EL (cell line): Measurements from ENCODE around the gene FAM161B.
A peak's percentile ranks its signal among the peaks of the same experiment; 100 is the strongest.
"Not testable (repeated sequence)": the region's sequence is repeated elsewhere in the genome, so short reads cannot be mapped to it uniquely, and the experiment has no call there.

Experiments
- DNase-seq: peaks from one replicate; pipeline ENCODE4 v3.0.0-alpha.2; 2016

The FAM161B gene

GRCh38 chr14:73949752-73950734, at the start of gene FAM161B, which contains the start of gene COQ6:
Gene FAM161B (minus strand): TSS chr14:73950094. CDS start chr14:73950026, 68 bp downstream.
Gene COQ6 (plus strand): TSS chr14:73950302. CDS start chr14:73950333, 31 bp downstream.
- DNase-seq: peak; percentile 98

DNA sequence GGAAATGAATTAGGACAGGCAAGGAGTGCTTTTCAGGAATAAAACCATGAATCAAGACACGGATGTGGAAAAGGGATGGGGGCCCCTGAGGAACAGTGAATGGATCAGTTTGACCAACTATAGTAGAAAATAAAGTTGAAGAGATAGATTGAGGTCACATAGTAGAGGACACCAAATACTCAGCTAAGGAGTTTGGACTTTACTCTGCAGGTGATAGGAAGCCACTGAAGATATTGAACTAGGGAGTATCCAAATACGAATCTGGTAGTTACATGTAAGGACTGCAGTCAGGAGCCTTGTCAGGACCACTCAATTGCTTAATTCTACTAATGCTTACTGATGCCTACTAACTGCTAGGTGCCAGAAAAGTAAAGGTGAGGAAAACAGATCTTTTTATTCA, 48.8 kb upstream of the FAM161B start:
- DNase-seq: no peak

GRCh38 chr14:73997944-73998447, 48.1 kb upstream of the FAM161B start:
- no peak for DNase-seq

- no peak for DNase-seq
These were observed 47.4 kb upstream of the FAM161B start for GRCh38 chr14:73997108-73997943.

- DNase-seq: no peak
These were observed 46.8 kb upstream of the FAM161B start for GRCh38 chr14:73996731-73997107.

DNA sequence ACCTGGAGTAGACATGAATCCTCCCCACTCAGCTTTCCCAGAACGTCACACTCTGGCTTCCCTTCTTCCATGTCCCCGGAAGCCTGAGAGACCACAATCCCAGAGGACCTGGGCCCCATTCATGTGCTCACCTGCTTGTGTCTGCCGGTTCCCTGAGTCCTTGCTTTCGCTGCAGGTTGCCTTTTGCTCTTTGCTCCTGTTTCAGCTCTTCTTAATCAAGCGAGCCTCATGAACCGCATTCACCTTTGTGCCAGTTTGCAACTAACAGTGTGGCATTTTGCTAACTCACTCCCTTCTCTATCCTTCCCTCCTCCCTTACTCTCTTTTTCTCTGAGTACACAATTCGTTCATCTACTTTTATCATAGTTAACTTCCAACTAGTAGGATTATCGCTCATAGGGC, 46.1 kb upstream of the FAM161B start:
- DNase-seq: no peak

- not testable (repeated sequence) for DNase-seq
These were observed 45.0 kb upstream of the FAM161B start for GRCh38 chr14:73994926-73995325.

- no peak for DNase-seq
These were observed 41.2 kb upstream of the FAM161B start for GRCh38 chr14:73991092-73991491.

- DNase-seq: not testable (repeated sequence)
These were observed 38.8 kb upstream of the FAM161B start for GRCh38 chr14:73988656-73989055.

DNA sequence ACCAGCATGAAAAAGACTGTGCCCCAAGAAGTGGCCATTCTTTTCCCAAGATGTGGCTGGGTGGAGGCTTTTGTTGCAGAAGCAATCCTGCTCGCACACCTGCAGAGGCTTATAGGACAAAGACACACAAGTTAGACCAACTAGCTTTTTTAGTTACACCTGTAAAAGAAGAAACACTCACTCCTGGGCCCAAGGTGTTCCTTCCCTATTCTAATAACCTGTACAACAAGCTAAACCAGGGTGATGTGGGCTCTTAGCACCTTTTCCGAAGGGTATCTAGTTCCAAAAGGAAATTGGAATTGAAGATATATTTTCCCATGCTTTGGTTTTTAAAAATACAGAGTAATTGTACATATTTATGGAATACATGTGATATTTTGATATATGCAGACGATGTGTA, 38.2 kb upstream of the FAM161B start:
- DNase-seq: no peak

DNA sequence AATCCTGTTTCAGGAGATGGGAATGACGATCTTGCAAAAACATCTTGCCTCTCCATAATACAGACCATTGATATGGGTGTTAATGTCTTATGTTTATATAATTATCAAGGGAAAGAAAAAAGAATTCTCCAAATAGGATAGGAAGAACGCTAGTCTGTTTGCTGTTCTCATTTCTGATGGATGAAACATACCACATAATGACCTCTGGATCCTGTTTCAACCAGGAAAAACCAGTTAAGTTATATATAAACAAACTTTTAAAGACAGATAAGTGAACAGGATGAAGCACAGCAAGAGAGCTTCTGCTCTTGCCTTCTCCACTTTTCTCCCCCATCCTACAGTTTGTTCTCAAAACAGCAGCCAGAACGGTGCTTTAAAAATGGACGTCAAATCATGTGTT, 28.0 kb upstream of the FAM161B start:
- DNase-seq: peak; percentile 7

DNA sequence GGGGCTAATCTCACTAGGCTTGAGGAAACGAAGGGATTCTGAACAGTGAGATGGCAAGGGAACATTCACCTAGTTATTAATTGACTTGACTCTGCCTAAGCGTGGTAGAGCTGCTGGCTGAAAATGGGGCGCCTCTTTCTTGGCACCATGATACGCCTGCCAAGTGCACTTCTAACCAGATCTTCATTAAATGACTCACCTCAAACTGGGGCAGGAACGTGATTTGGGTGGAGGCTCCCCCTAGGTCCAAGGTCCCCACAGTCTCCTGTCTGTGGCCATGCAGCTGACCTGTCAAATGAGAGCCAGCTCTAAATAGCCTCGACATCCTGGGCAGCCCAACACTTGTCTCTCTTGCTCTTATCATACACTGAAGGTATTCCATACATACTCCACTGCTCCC, 26.2 kb upstream of the FAM161B start:
- DNase-seq: no peak

DNA sequence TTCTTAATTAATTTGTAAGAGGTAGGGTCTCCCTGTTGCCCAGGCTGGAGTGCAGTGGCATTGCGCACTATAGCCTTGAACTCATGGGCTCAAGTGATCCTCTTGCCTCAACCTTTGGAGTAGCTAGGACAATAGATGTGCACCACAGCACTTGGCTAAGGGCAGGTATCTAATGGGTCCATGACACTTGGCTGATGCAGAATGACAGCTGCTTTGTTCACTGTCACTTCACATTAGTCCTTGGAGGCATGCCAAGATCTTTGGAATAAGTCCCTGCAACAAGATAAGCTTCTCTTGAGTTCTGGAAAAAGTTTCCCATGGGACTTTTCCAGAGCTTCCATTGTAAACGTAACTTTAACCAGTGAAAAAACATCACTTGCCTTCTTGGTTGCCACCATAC, 23.6 kb upstream of the FAM161B start:
- DNase-seq: no peak

DNA sequence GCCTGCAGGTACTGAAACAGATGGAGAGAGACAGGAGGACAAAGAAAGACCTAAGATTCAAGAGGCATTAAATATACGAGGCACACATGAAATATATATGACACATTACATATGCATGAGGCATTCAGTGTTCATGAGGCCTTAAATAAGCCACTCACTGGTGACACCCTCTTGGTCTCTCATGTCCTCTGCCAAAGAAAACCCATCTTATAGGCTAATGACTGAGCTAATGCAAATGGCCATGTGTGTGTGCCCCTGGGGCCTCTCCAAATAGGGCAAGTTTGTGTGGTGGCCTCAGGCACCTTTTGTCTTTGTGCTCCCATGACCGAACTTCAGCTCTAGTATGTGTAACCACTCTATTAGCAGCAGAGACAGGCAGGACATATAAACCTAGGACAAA, 19.0 kb upstream of the FAM161B start:
- DNase-seq: no peak

DNA sequence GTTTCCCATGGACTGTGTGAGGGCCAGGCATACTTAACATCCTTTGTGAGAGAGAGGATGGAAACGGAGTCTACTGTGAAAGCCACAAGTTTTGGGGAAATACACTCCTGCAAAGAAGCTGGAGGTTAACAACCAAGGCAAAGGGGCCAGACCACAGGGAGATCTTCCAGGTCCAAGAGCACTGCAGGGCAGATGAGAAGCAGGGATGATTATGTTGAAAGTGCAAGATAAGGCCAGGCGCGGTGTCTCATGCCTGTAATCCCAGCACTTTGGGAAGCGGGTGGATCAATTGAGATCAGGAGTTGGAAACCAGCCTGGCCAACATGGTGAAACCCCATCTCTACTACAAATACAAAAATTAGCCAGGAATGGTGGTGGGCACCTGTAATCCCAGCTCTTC, 15.3 kb upstream of the FAM161B start:
- DNase-seq: no peak

- no peak for DNase-seq
These were observed 11.3 kb upstream of the FAM161B start for GRCh38 chr14:73961192-73961591.

DNA sequence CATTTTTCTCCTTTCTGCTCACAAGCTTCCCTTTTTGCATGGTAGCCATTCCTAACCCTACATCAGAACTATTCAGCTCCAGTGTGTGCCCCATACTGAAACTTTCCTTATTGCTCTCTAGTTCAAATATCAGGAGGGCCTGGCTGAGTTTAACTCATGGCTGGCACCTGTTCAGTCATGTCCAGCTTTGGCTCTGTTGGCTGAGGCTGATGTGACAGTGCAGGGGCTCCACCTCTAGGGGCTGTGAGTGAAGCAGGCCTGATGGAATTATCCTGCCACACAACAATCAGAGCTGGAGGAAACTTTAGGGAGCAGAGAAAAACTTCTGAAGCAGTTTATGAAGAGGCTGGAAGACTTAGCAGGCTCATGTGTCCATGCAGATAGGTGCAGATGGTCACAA, 8.7 kb upstream of the FAM161B start:
- DNase-seq: no peak

DNA sequence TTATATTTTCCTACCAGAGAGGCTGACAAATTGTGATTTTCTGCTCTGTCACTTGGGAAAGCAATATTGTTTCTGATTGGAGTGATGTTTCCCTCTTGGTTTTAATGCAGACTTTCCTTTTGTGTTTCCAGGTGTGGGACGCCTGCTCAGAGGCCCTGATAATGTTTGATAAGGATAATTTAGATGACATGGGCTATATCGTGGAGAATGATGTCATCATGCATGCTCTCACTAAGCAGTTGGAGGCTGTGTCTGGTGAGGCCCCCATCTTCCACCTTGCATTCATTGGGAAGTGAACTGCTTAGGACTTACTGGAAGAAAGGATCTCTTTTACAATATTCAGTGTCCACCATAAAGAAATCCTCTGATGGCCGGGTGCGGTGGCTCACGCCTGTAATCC, 5.8 kb upstream of the FAM161B start:
- DNase-seq: no peak

- no peak for DNase-seq
These were observed 3.8 kb upstream of the FAM161B start for GRCh38 chr14:73953731-73954130.

- DNase-seq: no peak
These were observed 4.7 kb downstream of the FAM161B start for GRCh38 chr14:73945159-73945670.

DNA sequence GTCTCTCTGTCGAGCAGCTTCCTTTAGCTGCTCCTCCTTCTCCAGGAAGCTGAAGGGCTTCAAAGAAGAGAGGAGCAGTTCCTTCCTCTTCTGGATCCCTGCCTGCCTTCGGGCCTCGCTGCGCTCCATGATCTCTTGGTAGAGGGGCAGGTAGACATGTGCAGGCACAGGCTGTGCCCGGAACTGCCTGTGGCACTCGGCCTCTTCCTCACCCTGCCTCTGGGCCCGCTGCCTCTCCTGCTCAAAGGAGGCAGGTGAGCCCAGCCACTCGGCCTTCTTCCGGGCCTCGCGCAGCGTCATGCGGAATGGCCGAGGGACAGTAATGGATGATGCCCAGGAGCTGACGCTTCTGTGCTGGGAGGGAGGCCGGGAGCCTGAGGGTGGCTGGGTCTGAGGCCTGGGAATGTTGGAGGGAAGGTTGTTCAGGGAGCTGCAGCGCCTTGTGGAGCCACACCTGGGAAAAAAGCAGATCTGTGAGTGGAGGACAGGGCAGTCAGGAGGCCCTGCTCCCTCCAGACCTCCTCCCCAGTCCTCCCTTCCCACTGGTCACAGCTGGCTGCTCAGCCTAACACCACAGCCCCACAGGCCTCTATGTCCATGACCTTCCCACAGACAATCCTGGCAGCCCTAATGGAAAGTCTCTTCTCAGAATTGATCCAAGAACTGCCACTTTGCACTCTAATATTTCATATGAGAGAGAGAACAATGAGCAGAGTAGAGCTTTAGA, 5.3 kb downstream of the FAM161B start:
- DNase-seq: no peak

- DNase-seq: peak; percentile 80
These were observed 6.8 kb downstream of the FAM161B start for GRCh38 chr14:73943083-73943482.

DNA sequence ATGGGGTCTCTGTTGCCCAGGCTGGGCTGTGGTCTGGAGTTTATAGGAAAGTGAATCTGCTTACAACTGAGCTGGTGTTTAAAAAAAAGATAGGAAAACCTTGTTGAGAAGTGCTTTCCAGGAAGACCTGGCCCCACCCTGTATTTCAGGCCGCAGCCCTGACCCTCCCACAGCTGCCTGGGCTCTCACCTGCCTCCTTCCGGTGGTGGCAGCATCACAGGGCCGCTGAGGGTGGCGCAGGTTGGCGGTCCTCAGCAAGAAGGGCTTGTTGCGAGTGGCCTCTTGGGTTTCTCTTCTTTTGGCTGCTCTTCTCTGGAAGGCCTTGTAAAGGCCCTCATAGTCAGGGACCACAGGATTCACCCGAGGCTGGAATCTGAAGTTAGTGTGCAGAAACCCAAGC, 7.7 kb downstream of the FAM161B start:
- no peak for DNase-seq
